Urinary bladder (tissue), 4 donors: ENCODE data around the gene STK24. TPM values are rescaled to one million over a fixed set of nuclear protein-coding genes. Genes with fewer than 3 reads are reported as not detected.

ENCODE experiments used
- DNase-seq: peaks from one replicate; pipeline ENCODE4 v3.0.0-alpha.2; 2015; ENCODE audit errors: extremely low spot score
- H3K27ac ChIP-seq: one replicate; pipeline ENCODE4 v1.5.1; 2013; ENCODE audit warnings: low read depth, mild to moderate bottlenecking, moderate library complexity
- H3K36me3 ChIP-seq: one replicate; pipeline ENCODE4 v1.6.1; 2013; ENCODE audit warnings: mild to moderate bottlenecking, moderate library complexity; ENCODE audit not compliant: insufficient read depth
- H3K4me1 ChIP-seq: one replicate; pipeline ENCODE4 v1.6.1; 2013; ENCODE audit warnings: mild to moderate bottlenecking, moderate library complexity; ENCODE audit not compliant: insufficient read depth
- H3K4me3 ChIP-seq: one replicate; pipeline ENCODE4 v1.5.1; 2013; ENCODE audit warnings: low read depth, low read length
- WGBS: extraction: QIAGEN DNeasy Blood & Tissue Kit; methylation state at CpG from one replicate; pipeline ENCODE4 v1.1.7; 2013; 5-methylcytosine and 5-hydroxymethylcytosine counted together
- polyA plus RNA-seq: library from polyadenylated mRNA; stranded (reverse); fragments of 200-250 nt; gene quantifications from one replicate; pipeline ENCODE4 v1.2.3, GENCODE V29; 2013
- total RNA-seq: library from RNA; depleted of rRNA; stranded (reverse); fragments of >200 nt; gene quantifications from one replicate; pipeline ENCODE4 v1.2.3, GENCODE V29; 2014
- donor health status: healthy with polysubstance abuse.
- donor health status: healthy.

STK24 gene
- total and polyA plus RNA-seq, 2 donors, result 73.4 to 110 TPM

- H3K36me3 ChIP-seq, result no peaks in the 10 kb centered on the region
- WGBS, result 74% methylated on average over 8 of the region's 8 CpGs
- H3K27ac ChIP-seq, result no peak overlapping the region
- DNase-seq, result no peak
- H3K4me3 ChIP-seq, result no peak overlapping the region
- no peaks in the 10 kb centered on the region for H3K4me1 ChIP-seq
Observed at GRCh38 chr13:98405690-98406344, 171.1 kb downstream of the STK24 start.

DNA sequence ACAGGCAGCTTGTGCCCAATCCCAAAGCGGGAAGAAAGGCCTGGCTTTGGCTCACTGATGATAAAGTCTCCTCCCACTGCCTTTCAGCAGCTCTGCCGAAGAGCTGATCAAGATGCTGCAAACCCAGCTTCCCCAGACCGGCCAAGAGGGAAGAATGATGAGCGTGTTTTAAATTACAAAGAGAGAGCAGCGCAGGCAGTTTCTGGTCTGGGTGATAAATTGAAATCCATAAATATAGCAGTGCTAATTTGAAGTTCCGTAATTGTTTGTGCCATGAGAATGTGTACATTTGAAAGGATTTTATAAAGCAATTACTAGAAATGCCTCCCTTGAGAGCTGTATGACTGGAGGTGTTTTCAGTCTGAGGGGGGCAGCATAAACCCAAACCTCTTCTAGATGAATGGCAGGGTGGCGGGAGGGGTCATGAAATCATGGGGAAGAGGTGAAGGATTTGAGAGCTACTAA lies 171.8 kb downstream of the STK24 start:
- Histone ChIP-seq H3K4me1 (no peaks in the 10 kb centered on the region), H3K27ac (no peak overlapping the region), H3K4me3 (no peak overlapping the region), H3K36me3 (no peaks in the 10 kb centered on the region)
- WGBS, result 56% methylated on average over 7 of the region's 7 CpGs
- DNase-seq, result no peak

GRCh38 chr13:98403076-98403475 lies 173.8 kb downstream of the STK24 start:
- DNase-seq, result no peak
- Histone ChIP-seq H3K4me3 (no peak overlapping the region), H3K4me1 (no peaks in the 10 kb centered on the region), H3K36me3 (no peaks in the 10 kb centered on the region), H3K27ac (no peak overlapping the region)
- 96% methylated on average over 2 of the region's 2 CpGs for WGBS

DNA sequence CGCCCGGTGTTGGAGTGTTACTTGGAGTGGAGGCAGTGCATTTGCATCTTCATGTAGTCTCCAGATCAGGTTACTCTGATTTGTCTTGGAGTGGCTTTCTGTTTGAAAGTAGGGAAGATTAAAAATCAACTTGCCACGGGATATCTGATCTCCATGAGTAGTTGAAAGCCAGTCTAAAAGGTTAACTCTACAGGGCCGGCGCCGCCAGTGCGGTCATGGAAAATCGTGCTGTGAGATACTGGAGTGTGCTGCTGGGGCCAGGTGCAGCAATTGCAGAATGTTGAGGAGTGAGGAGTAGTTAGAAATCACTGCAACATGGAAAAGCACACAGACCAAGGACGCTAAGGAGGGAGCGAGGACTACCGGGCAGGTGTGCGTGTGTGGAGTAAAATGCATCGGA lies 175.0 kb downstream of the STK24 start:
- Histone ChIP-seq H3K4me1 (no peaks in the 10 kb centered on the region), H3K4me3 (no peak overlapping the region), H3K27ac (no peak overlapping the region), H3K36me3 (no peaks in the 10 kb centered on the region)
- no peak for DNase-seq
- whole genome bisulfite sequencing, result 91% methylated on average over 13 of the region's 13 CpGs

GRCh38 chr13:98399756-98400155 lies 177.2 kb downstream of the STK24 start:
- Histone ChIP-seq H3K4me3 (no peak overlapping the region), H3K36me3 (no peaks in the 10 kb centered on the region), H3K27ac (no peak overlapping the region), H3K4me1 (no peaks in the 10 kb centered on the region)
- DNase-seq, result no peak
- 68% methylated on average over 4 of the region's 4 CpGs for WGBS

DNA sequence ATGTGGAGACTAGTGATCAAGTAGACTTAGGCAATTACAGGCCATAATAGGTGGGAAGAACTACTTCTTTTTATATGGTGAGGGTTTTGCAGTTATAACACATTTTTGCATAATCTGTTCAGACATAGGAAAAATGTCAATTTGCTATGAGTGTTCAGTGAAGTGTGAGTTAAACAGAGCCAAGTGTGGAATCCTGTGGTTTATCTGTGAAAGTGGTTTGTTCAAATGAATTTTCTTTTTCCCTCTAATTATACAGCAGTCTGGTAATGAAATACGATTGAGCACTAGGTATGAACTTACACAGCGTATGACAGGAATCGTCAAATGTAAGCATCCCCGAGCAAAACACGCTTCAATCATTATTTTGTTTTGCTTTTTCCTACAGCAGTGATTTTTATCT lies 178.3 kb downstream of the STK24 start:
- no peak overlapping the region for H3K4me3 ChIP-seq
- H3K27ac ChIP-seq, result no peak overlapping the region
- 88% methylated on average over 5 of the region's 5 CpGs for WGBS
- no peaks in the 10 kb centered on the region for H3K4me1 ChIP-seq
- no peaks in the 10 kb centered on the region for H3K36me3 ChIP-seq
- no peak for DNase-seq

DNA sequence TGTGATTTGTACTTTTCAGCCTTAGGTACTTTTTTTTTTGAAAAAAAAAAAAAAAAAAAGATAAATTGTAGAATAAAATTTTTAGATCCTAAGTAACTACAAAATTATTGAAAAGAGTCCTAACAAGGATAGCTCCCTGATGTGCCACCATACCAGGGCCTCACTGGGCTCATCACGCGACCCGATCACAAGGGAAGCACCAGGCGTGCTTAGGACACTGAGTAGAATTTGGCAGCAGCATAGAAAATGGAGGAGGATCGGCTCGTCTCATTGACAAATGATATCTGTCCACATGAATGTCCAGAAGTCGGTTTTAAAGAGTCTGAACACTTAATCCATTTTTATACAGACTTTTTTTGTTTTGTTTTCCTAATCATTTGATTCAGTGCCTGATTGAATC lies 179.0 kb downstream of the STK24 start:
- no peak for DNase-seq
- WGBS, result 74% methylated on average over 7 of the region's 7 CpGs
- Histone ChIP-seq H3K4me3 (no peak overlapping the region), H3K27ac (no peak overlapping the region), H3K36me3 (no peaks in the 10 kb centered on the region), H3K4me1 (no peaks in the 10 kb centered on the region)

GRCh38 chr13:98397221-98397620 lies 179.7 kb downstream of the STK24 start:
- Histone ChIP-seq H3K27ac (no peak overlapping the region), H3K36me3 (no peaks in the 10 kb centered on the region), H3K4me1 (no peaks in the 10 kb centered on the region), H3K4me3 (no peak overlapping the region)
- no peak for DNase-seq
- 94% methylated on average over 1 of the region's 1 CpG for WGBS

DNA sequence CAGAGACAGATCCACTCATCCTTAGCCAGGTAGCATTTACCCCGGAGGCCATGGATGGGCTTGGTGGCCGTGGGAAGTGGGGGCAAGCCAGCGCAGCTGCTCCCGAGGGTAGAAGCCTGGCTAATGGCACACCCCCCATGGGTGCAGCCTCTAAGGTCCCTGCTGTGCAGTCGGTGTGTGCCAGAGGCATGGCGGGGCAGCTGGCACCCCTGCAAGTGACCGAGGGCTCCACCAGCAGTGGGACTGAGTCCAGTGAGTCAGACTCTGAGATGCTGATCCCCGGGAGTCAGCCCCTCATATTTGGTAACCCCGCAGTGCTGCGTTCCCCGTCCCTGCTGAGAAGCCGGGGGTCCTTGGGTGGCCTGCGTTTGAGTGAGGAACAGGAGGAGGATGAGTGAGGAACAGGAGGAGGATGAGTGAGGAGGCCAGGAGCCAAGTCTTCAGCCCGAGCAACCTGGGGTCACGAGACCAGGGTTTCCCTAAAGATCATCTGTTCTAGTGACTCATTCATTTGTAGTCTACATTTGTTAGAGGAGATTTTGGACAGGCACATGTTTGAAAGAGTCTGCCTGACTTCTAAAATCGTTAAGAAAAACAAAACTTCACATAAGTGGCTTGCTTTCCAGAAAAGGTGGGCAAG lies 180.7 kb downstream of the STK24 start:
- no peaks in the 10 kb centered on the region for H3K36me3 ChIP-seq
- H3K4me1 ChIP-seq, result no peaks in the 10 kb centered on the region
- H3K4me3 ChIP-seq, result no peak overlapping the region
- no peak overlapping the region for H3K27ac ChIP-seq
- WGBS, result 89% methylated on average over 16 of the region's 16 CpGs
- DNase-seq, result no peak

Other genes starting within 250 kb of the STK24 start
- 0.11 TPM for gene SLC15A1, start 175.6 kb upstream of the STK24 start, total RNA-seq
- gene SLC15A1, start 175.6 kb upstream of the STK24 start, polyA plus RNA-seq, result 0.13 TPM